Measurements from ENCODE around the gene DUSP3.

DUSP3 gene

DNA sequence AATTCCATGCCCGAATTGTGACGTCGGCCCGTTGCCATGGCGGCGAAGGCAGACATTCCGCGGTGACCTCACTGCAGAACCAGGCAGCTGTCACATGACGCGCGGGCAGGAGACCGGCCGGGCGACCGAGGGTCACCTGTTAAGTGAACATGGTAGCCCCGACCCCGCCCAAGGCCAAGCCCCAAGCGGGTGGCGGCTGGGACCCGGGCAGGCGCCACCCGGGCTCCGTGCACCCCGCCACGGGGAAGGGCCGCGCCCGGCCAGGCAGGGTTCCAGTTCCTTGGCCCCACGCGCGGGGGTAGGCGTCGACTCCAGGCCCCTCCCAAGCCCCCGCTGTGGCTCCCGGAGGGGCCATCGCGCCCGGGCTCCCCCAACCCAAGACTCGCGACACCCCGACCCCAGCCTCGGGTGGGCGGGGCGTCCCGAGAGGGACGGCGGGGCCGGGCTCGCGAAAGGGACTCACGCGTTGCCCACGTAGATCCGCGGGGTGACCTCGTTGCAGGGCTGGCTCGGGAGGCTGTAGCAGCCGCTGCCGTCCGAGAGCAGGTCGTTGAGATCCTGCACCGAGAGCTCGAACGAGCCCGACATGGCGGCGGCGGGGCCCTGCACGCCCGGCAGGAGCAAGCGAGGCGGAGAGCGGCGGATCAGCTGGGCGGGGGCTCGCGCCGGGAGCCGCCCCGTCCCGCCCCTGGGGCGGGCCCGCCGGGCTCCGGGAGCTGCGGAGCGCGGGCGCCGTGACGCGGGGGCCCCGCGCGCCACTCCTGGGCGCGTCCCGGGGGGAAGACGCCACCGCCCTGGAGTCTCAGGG lies at the start of gene DUSP3:
DUSP3 (minus strand) TSS at position 641 of the 808 bp plus-strand sequence; CDS start at position 588, 53 bp downstream.
- peak; percentile 94 for DNase-seq (ENCODE audit: low read depth)
- peak within 1 kb of the TSS; percentile 83 for H3K4me3 ChIP-seq (replicated peaks; ENCODE audit: low read depth, low read length)
- TF ChIP-seq, protein P1, sequence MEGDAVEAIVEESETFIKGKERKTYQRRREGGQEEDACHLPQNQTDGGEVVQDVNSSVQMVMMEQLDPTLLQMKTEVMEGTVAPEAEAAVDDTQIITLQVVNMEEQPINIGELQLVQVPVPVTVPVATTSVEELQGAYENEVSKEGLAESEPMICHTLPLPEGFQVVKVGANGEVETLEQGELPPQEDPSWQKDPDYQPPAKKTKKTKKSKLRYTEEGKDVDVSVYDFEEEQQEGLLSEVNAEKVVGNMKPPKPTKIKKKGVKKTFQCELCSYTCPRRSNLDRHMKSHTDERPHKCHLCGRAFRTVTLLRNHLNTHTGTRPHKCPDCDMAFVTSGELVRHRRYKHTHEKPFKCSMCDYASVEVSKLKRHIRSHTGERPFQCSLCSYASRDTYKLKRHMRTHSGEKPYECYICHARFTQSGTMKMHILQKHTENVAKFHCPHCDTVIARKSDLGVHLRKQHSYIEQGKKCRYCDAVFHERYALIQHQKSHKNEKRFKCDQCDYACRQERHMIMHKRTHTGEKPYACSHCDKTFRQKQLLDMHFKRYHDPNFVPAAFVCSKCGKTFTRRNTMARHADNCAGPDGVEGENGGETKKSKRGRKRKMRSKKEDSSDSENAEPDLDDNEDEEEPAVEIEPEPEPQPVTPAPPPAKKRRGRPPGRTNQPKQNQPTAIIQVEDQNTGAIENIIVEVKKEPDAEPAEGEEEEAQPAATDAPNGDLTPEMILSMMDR (IDR thresholded peaks at IDR 0.05; ENCODE audit: low read length, missing control alignments): no peak

DNA sequence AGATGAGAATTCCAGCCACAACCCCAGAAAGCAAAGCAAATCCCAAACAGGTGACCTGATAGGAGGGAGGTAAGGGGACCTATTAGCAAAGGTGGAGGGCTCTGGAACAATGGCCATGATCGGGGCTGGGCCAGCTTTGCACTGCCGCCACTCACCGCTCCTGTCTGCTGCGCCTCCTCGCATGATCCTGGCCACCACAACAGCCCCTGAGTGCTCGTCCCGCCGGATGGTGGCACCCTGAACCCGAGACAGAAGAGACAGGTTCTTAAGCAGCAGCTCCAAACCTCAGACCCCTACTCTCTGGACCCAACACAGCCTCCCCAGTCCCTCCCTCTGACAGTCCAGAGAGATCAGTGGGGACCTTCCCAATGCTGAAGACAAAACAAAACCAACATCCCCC lies 48.8 kb upstream of the DUSP3 start:
- TF ChIP-seq, protein P1 (IDR thresholded peaks at IDR 0.05; ENCODE audit: low read length, missing control alignments): no peak
- no peak for DNase-seq (ENCODE audit: low read depth)
- H3K4me3 ChIP-seq (replicated peaks; ENCODE audit: low read depth, low read length): no peak overlapping the region

DNA sequence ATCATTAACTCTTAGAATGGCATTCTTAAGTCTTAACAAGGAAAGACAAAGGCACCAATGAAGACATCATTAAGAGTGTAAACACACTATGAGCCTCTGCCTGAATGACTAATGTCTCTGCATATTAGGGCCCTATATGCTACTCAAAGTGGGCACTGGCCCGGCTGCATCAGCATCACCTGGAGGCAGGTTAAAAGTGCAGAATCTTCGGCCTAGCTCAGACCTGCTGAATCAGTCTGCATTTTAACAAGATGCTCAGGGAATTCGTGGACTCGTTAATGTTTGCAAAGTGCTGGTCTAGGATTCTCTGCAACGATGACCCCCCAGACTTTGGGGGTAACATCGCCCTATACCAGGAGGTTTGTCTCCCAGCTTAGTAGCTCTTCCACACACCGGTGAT lies 47.4 kb upstream of the DUSP3 start:
- no peak overlapping the region for H3K4me3 ChIP-seq (replicated peaks; ENCODE audit: low read depth, low read length)
- DNase-seq (ENCODE audit: low read depth): no peak
- TF ChIP-seq, protein P1 (IDR thresholded peaks at IDR 0.05; ENCODE audit: low read length, missing control alignments): no peak

DNA sequence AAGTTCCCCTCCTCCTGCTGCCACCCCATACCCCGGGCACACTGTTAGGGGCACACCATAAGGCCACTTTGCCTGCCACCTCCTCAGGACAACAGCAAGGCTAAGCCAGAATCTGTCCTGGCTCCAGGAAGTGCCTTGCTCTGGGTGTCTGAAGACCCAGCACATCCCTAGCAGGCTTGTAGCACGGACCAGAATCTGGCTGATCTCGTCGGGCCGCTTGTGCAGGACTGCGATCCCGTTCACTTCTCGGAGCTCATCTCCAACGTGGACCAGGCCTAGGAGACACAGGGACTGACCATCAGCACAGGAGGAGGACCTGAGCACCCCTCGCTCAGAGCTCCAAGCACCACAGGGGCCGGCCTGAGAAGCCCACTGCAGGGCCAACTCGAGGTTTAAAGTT lies 46.8 kb upstream of the DUSP3 start:
- DNase-seq (ENCODE audit: low read depth): no peak
- no peak overlapping the region for H3K4me3 ChIP-seq (replicated peaks; ENCODE audit: low read depth, low read length)
- TF ChIP-seq, protein P1 (IDR thresholded peaks at IDR 0.05; ENCODE audit: low read length, missing control alignments): no peak

DNA sequence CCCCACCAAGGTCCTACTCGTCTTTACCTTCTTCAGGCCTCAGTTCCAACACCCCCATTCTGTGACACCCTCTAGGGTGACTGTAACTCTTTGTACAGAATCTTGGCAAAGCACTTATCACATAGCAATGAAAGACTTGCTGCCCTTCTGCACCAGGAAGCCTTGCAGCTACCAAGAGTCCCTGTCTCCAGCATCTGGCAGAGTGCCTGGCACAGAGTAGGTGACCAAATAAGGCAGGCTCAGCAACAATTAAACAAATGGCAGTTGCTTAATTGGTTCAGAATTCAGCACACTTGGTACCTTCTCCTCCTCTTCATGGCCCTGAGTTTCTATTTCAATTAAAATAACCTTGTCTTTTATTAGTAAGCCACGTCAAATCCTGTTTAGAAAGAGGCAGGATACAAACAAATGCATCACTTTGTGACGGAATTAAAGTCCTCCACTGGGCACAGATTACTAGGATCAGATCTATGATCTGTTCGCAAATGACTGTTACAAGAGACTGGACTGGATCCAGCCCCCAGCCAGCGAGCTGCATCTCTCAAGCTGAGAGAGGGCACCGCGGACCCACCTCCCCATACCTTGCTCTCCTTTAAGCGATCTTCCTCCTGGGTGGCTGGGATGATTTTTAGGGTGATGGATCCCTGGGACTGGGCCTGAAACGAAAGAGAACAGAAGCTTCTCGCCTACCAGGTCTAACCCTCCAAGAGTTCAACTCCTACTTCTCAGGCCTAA lies 44.7 kb upstream of the DUSP3 start:
- TF ChIP-seq, protein P1 (IDR thresholded peaks at IDR 0.05; ENCODE audit: low read length, missing control alignments): no peak
- DNase-seq (ENCODE audit: low read depth): no peak
- H3K4me3 ChIP-seq (replicated peaks; ENCODE audit: low read depth, low read length): no peak overlapping the region

DNA sequence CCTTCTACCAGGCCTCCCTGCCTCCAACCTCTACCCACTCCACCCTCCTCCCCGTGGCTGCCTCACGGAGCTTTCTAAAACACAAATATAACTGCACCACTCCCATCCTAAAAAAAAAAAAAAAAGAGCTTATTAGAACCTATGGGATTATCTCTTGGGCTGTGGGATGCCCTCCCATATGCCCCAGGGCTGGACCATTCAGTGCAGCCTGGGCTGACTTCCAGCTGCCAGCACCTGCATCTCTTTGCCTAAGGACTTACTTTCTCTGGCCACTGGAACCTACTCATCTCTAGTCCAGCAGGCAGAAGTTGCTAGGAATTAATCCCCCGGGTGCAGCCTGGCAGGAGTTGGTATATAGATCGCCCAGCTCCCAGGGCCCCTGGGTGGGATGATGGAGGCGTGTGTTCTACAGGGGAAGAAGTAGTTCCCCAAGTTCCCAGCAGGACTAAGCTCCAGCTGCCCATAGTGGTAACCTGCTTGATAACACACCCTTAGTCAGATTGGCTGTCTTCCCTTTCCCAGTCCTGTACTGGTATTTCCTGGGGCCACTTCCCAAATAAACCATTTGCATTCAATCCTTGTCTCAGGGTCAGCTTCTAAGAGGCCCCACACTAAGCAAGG lies 43.9 kb upstream of the DUSP3 start:
- TF ChIP-seq, protein P1 (IDR thresholded peaks at IDR 0.05; ENCODE audit: low read length, missing control alignments): no peak
- DNase-seq (ENCODE audit: low read depth): peak; percentile 47
- no peak overlapping the region for H3K4me3 ChIP-seq (replicated peaks; ENCODE audit: low read depth, low read length)

All from fibroblast of pulmonary artery (primary cell).